HEK293 (cell line): Measurements from ENCODE around the gene CCDC57.

ENCODE experiments used
- AEBP2 ChIP-seq: fragments of 450-650 bp; formaldehyde crosslinking; IDR thresholded peaks from 2 replicates; pipeline ENCODE4 v1.5.1; 2016; ENCODE audit warnings: missing biosample characterization, missing genetic modification characterization, borderline replicate concordance
- ATF2 ChIP-seq: fragments of 450-650 bp; formaldehyde crosslinking; IDR thresholded peaks from 2 replicates; pipeline ENCODE4 v1.5.1; 2016; ENCODE audit warnings: missing biosample characterization, missing genetic modification characterization, low read depth
- CTCF ChIP-seq: fragments of 450-650 bp; formaldehyde crosslinking; IDR thresholded peaks from 2 replicates; pipeline ENCODE4 v1.5.1; 2016; ENCODE audit warnings: missing biosample characterization, missing genetic modification characterization
- MYNN ChIP-seq: fragments of 450-650 bp; formaldehyde crosslinking; IDR thresholded peaks from 2 replicates; pipeline ENCODE4 v1.5.1; 2016; ENCODE audit warnings: missing biosample characterization, missing genetic modification characterization, borderline replicate concordance
- RBAK ChIP-seq: fragments of 450-650 bp; formaldehyde crosslinking; IDR thresholded peaks from 2 replicates; pipeline ENCODE4 v1.5.1; 2016; ENCODE audit warnings: missing biosample characterization, missing genetic modification characterization
- REST ChIP-seq: fragments of 450-650 bp; formaldehyde crosslinking; IDR thresholded peaks from 2 replicates; pipeline ENCODE4 v1.5.1; 2016; ENCODE audit warnings: missing biosample characterization, missing genetic modification characterization
- TCF7L2 ChIP-seq: IDR thresholded peaks from 2 replicates; pipeline ENCODE4 v1.6.1; 2011; ENCODE audit warnings: low read depth, mild to moderate bottlenecking, inconsistent platforms, low read length, moderate library complexity, borderline replicate concordance
- ZBTB1 ChIP-seq: fragments of 450-650 bp; formaldehyde crosslinking; IDR thresholded peaks from 2 replicates; pipeline ENCODE4 v1.5.1; 2016; ENCODE audit warnings: missing biosample characterization, missing genetic modification characterization
- ZBTB6 ChIP-seq: fragments of 450-650 bp; formaldehyde crosslinking; IDR thresholded peaks from 2 replicates; pipeline ENCODE4 v1.5.1; 2017; ENCODE audit warnings: missing biosample characterization, missing genetic modification characterization
- ZNF146 ChIP-seq: fragments of 450-650 bp; formaldehyde crosslinking; IDR thresholded peaks from 2 replicates; pipeline ENCODE4 v1.5.1; 2016; ENCODE audit warnings: missing biosample characterization, missing genetic modification characterization
- ZNF16 ChIP-seq: fragments of 450-650 bp; formaldehyde crosslinking; IDR thresholded peaks from 2 replicates; pipeline ENCODE4 v1.5.1; 2016; ENCODE audit warnings: low read depth, missing biosample characterization, missing genetic modification characterization
- ZNF214 ChIP-seq: fragments of 450-650 bp; formaldehyde crosslinking; IDR thresholded peaks from 2 replicates; pipeline ENCODE4 v1.5.1; 2017; ENCODE audit warnings: missing biosample characterization, mild to moderate bottlenecking, missing genetic modification characterization, borderline replicate concordance
- ZNF341 ChIP-seq: fragments of 450-650 bp; formaldehyde crosslinking; IDR thresholded peaks from 2 replicates; pipeline ENCODE4; 2016; ENCODE audit warnings: low read depth, missing biosample characterization, missing genetic modification characterization
- ZNF449 ChIP-seq: fragments of 450-650 bp; formaldehyde crosslinking; IDR thresholded peaks from 2 replicates; pipeline ENCODE4 v1.5.1; 2017; ENCODE audit warnings: missing biosample characterization, mild to moderate bottlenecking, missing genetic modification characterization, moderate library complexity

GRCh38 chr17:82164853-82165252 is 47.8 kb downstream of the CCDC57 start:
- TF ChIP-seq ZNF449 (tag by site-specific recombination) (no peak), ZNF341 (no peak), REST (tag by site-specific recombination) (no peak), CTCF (no peak), AEBP2 (tag by site-specific recombination) (no peak), ATF2 (tag by site-specific recombination) (no peak), ZBTB1 (tag by site-specific recombination) (no peak), ZNF16 (tag by site-specific recombination) (no peak), RBAK (no peak), ZBTB6 (tag by site-specific recombination) (no peak), ZNF214 (tag by site-specific recombination) (no peak), MYNN (no peak), ZNF146 (no peak), TCF7L2 (no peak)
